ENCODE measurements around the gene CXorf58.

CXorf58 gene

DNA sequence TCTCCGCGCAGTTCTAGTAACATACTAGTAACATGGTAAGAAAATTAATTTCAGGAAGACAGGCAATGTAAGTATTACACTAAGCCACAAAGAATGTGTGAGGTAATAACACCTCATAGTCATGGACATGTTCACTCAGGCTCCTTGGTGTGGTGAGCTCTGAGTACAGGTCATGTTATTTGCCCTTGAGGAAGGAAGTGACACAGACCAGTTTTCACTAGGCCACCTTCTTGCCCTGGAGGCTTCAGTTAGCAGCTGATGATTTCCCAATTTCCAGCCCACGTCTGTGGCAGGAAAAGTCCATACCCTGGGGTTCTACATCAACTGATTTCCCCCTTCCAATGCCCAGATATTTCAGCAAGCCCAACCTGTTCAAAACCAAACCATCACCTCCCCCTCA, 6.7 kb upstream of the CXorf58 start:
- no peak for TF ChIP-seq EZH2 (IDR thresholded peaks at IDR 0.05; ENCODE audit: borderline replicate concordance, low read depth, low read length, severe bottlenecking)
- TF ChIP-seq, protein P1, sequence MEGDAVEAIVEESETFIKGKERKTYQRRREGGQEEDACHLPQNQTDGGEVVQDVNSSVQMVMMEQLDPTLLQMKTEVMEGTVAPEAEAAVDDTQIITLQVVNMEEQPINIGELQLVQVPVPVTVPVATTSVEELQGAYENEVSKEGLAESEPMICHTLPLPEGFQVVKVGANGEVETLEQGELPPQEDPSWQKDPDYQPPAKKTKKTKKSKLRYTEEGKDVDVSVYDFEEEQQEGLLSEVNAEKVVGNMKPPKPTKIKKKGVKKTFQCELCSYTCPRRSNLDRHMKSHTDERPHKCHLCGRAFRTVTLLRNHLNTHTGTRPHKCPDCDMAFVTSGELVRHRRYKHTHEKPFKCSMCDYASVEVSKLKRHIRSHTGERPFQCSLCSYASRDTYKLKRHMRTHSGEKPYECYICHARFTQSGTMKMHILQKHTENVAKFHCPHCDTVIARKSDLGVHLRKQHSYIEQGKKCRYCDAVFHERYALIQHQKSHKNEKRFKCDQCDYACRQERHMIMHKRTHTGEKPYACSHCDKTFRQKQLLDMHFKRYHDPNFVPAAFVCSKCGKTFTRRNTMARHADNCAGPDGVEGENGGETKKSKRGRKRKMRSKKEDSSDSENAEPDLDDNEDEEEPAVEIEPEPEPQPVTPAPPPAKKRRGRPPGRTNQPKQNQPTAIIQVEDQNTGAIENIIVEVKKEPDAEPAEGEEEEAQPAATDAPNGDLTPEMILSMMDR (IDR thresholded peaks at IDR 0.05; ENCODE audit: borderline replicate concordance, extremely low read depth, low read length, poor library complexity, severe bottlenecking): no peak
- Histone ChIP-seq H3K4me3 (ENCODE audit: low read depth in 1 of 2, low read length in 2 of 2) (no peak overlapping the region), H3K27ac (ENCODE audit: low read length) (no peak overlapping the region), H3K4me2 (ENCODE audit: insufficient read depth, low read length) (no peak overlapping the region), H3K4me1 (ENCODE audit: insufficient read depth, low read length) (peaks cover 4% of the 10 kb centered on the region; the same call in 1 of the 2 replicates), H3K36me3 (ENCODE audit: insufficient read depth, low read length) (0 out of 2 replicates have a peak, but pooled peaks cover 2% of the 10 kb centered on the region), H2AFZ (ENCODE audit: low read depth, low read length) (no peak overlapping the region), H3K9me3 (ENCODE audit: insufficient read depth, low read length, severe bottlenecking) (no peaks in the 10 kb centered on the region), H3K79me2 (ENCODE audit: insufficient read depth, low read length) (peaks cover 57% of the 10 kb centered on the region), H3K9ac (ENCODE audit: low read depth, low read length) (no peak overlapping the region), H4K20me1 (ENCODE audit: insufficient read depth, low read length) (no peaks in the 10 kb centered on the region), H3K27me3 (ENCODE audit: insufficient read depth, low read length, poor library complexity) (no peaks in the 10 kb centered on the region)
- DNase-seq (no peak), ATAC-seq (ENCODE audit: insufficient read depth, low read depth) (no peak)

DNA sequence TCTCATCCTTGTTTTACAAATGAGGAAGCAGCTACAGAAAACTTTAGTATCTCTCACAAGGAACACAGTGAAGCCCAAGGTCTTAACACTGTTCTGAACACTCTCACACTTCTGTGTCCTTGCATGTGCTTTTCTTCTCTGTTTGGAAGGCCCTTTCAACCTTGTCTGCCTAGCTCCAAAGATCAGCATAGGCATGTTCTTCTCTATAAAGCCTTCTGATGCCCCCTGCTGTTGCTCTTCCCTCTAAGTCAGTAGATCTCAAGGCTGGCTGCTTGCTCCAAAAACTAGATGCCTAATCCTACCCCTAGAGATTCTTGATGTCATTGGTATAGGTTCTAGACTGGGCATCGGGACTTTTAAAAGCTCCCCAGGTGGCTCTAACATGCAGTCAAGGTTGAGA, 6.0 kb upstream of the CXorf58 start:
- H3K9ac ChIP-seq (ENCODE audit: low read depth, low read length): no peak overlapping the region
- no peak overlapping the region for H3K4me3 ChIP-seq (ENCODE audit: low read depth in 1 of 2, low read length in 2 of 2)
- ATAC-seq (ENCODE audit: insufficient read depth, low read depth) (peak; percentile 70), DNase-seq (peak; percentile 20)
- no peak overlapping the region for H3K27ac ChIP-seq (ENCODE audit: low read length)
- H3K27me3 ChIP-seq (ENCODE audit: insufficient read depth, low read length, poor library complexity): no peaks in the 10 kb centered on the region
- no peak overlapping the region for H3K4me2 ChIP-seq (ENCODE audit: insufficient read depth, low read length)
- no peaks in the 10 kb centered on the region for H3K9me3 ChIP-seq (ENCODE audit: insufficient read depth, low read length, severe bottlenecking)
- H3K79me2 ChIP-seq (ENCODE audit: insufficient read depth, low read length): peaks cover 62% of the 10 kb centered on the region
- TF ChIP-seq EZH2 (IDR thresholded peaks at IDR 0.05; ENCODE audit: borderline replicate concordance, low read depth, low read length, severe bottlenecking): no peak
- TF ChIP-seq, protein P1 (IDR thresholded peaks at IDR 0.05; ENCODE audit: borderline replicate concordance, extremely low read depth, low read length, poor library complexity, severe bottlenecking): peak; percentile 44
- no peak overlapping the region for H2AFZ ChIP-seq (ENCODE audit: low read depth, low read length)
- no peaks in the 10 kb centered on the region for H4K20me1 ChIP-seq (ENCODE audit: insufficient read depth, low read length)
- peaks cover 12% of the 10 kb centered on the region for H3K4me1 ChIP-seq (ENCODE audit: insufficient read depth, low read length)
- 0 out of 2 replicates have a peak, but pooled peaks cover 2% of the 10 kb centered on the region for H3K36me3 ChIP-seq (ENCODE audit: insufficient read depth, low read length)

DNA sequence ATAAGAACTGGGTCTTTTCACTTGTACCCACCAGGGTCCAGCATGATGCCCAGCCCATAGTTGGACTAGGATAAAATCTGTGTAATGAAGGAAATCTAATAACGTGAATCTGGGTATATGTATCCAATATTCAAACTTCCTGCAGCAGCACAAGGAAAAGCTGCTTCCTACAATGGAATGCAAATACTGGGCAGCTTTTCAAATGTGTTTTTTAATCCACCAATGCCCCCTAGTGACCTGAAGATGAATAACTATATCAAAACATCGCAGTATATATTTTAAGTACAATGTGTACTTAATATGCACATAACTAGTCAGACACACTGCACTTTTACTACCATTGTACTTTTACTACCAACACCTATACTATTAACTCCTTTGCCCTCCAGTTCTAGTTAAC, 5.4 kb upstream of the CXorf58 start:
- no peak overlapping the region for H2AFZ ChIP-seq (ENCODE audit: low read depth, low read length)
- no peak overlapping the region for H3K4me2 ChIP-seq (ENCODE audit: insufficient read depth, low read length)
- H3K27ac ChIP-seq (ENCODE audit: low read length): no peak overlapping the region
- peaks cover 63% of the 10 kb centered on the region for H3K79me2 ChIP-seq (ENCODE audit: insufficient read depth, low read length)
- ATAC-seq (ENCODE audit: insufficient read depth, low read depth) (peak; percentile 49; the same call in 2 of the 3 replicates), DNase-seq (no peak)
- H3K27me3 ChIP-seq (ENCODE audit: insufficient read depth, low read length, poor library complexity): no peaks in the 10 kb centered on the region
- no peaks in the 10 kb centered on the region for H4K20me1 ChIP-seq (ENCODE audit: insufficient read depth, low read length)
- H3K36me3 ChIP-seq (ENCODE audit: insufficient read depth, low read length): 0 out of 2 replicates have a peak, but pooled peaks cover 2% of the 10 kb centered on the region
- H3K4me1 ChIP-seq (ENCODE audit: insufficient read depth, low read length): peaks cover 12% of the 10 kb centered on the region
- TF ChIP-seq, protein P1 (IDR thresholded peaks at IDR 0.05; ENCODE audit: borderline replicate concordance, extremely low read depth, low read length, poor library complexity, severe bottlenecking): peak; percentile 65
- TF ChIP-seq EZH2 (IDR thresholded peaks at IDR 0.05; ENCODE audit: borderline replicate concordance, low read depth, low read length, severe bottlenecking): no peak
- no peak overlapping the region for H3K9ac ChIP-seq (ENCODE audit: low read depth, low read length)
- H3K4me3 ChIP-seq (ENCODE audit: low read depth in 1 of 2, low read length in 2 of 2): no peak overlapping the region
- no peaks in the 10 kb centered on the region for H3K9me3 ChIP-seq (ENCODE audit: insufficient read depth, low read length, severe bottlenecking)

Measured in DND-41 (cell line).